NB4 (cell line): ENCODE results near the gene TP53TG5.

ENCODE experiments used
- DNase-seq: peaks from one replicate; pipeline ENCODE4 v3.0.0; 2010; ENCODE audit warnings: low read depth
- H3K4me3 ChIP-seq: one replicate; pipeline ENCODE4 v1.5.1; 2011; ENCODE audit warnings: mild to moderate bottlenecking, low read depth, low read length, moderate library complexity
- CTCF ChIP-seq: IDR thresholded peaks from one replicate; pipeline ENCODE4 v1.5.1; 2012; ENCODE audit warnings: low read depth, low read length
- MYC ChIP-seq: IDR thresholded peaks from 2 replicates; pipeline ENCODE4 v1.6.1; 2011; ENCODE audit warnings: low read depth, low read length
- POLR2A ChIP-seq: IDR thresholded peaks from 2 replicates; pipeline ENCODE4 v1.6.1; 2011; ENCODE audit warnings: mild to moderate bottlenecking; ENCODE audit not compliant: insufficient read length; ENCODE audit errors: extremely low read depth
- TF ChIP-seq, protein P1 (sequence below): IDR thresholded peaks from 2 replicates; pipeline ENCODE4 v1.6.1; 2011; ENCODE audit warnings: low read depth, low read length

The TP53TG5 gene

GRCh38 chr20:45374966-45375365 is 3.2 kb downstream of the TP53TG5 start:
- H3K4me3 ChIP-seq: no peak overlapping the region
- DNase-seq: peak; percentile 50
- TF ChIP-seq POLR2A: no peak
- no peak for TF ChIP-seq CTCF
- TF ChIP-seq, protein P1, sequence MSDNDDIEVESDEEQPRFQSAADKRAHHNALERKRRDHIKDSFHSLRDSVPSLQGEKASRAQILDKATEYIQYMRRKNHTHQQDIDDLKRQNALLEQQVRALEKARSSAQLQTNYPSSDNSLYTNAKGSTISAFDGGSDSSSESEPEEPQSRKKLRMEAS: no peak
- TF ChIP-seq MYC: no peak

DNA sequence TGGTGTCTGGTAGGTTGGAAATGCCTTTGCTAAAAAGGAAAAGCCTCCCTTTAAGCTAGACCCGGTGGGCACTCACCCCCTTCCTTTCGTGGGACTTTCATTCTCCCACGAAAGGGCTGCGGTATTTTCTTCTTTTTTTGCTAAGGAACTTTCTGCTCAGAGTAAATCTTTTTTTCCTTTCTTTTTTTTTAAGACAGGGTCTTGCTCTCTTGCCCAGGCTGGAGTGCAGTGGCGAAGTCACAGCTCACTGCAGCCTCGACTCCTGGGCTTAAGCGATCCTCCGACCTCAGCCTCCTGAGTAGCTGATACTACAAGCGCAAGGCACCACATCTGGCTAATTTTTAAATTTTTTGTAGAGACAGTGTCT is 4.0 kb downstream of the TP53TG5 start:
- TF ChIP-seq, protein P1: no peak
- TF ChIP-seq CTCF (no peak), MYC (no peak), POLR2A (no peak)
- H3K4me3 ChIP-seq: no peak overlapping the region
- no peak for DNase-seq

DNA sequence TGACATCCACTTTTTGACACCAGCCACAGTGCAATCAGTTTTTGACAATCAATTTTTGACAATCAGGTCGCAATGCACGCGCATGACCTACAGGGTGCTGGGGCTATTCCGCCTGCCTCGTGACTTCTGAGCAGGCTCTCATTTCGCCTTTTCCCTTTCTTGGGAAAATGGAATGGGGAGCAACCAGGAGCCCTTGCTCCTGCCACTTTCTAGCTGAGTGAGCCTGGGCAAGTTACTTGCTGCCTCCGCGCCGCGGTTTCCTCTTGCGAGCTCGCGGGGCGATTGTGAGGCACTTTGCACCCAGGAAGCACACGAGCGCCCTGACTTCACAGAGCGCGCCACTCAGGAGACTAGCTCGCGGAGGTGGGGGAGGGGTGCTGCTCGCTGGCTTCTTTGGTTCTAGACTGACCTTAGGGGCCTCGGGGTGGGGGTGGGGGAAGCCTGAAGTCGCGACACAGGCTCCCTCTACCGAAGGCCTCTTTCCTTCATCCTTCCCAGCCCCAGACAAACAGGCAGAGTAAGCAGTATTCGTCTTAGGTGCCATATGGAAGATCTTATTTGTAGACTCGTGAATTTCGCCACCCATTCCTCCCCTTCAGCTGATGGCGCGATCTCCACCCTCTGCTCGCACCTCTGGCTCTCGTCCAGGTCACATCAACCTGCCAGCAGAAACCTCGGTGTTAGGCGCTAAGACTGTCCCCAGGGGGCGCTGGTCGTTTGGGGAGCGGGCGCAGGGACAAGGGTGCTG is 4.6 kb downstream of the TP53TG5 start:
- no peak for TF ChIP-seq POLR2A
- TF ChIP-seq, protein P1: no peak
- peak; percentile 91 for TF ChIP-seq CTCF
- TF ChIP-seq MYC: no peak
- peak overlapping the region; percentile 39 for H3K4me3 ChIP-seq
- DNase-seq: peak; percentile 86

DNA sequence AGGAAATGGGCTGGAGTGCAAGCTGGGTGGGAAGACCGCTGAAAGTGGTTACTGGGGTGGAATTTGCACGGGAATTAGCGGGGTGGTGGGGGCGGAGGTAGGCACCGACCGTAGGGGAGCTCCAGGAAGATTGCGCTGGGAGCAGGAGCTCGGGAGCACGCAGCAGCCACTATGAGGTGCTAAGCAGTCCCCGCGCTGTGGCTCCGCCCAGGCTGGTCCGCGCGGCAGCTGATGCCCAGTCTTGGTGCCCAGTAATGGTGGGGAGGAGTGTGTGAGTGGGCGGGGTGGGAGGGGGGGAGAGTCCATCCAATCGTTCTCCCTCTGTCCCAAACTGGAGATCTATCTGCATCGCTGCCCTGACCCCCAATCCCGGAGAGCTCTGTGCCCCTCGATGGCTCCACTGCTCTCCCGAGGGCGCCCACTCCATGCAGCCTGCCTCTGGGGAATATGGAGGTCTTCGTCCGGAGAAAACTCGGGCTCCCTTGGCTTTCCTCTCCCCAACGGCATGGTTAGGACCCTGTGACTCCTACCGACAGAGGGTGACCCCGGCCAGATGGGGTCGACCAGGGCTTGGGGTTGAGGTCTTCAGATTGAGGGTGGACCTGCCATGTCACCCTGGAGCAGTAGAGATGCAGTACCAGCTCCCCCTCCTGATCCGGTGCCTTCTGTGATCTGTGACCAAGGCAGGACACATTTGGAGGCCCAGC is 5.3 kb downstream of the TP53TG5 start:
- H3K4me3 ChIP-seq: no peak overlapping the region
- TF ChIP-seq, protein P1: no peak
- TF ChIP-seq MYC (no peak), CTCF (no peak), POLR2A (no peak)
- no peak for DNase-seq

- TF ChIP-seq CTCF (no peak), MYC (no peak), POLR2A (no peak)
- TF ChIP-seq, protein P1: no peak
- H3K4me3 ChIP-seq: no peak overlapping the region
- no peak for DNase-seq
These were observed 5.9 kb downstream of the TP53TG5 start for GRCh38 chr20:45372241-45372640.
